GM12878 (cell line): ENCODE measurements around the gene YBEY.

ENCODE experiments used
- ATF7 ChIP-seq: fragments of 450-650 bp; IDR thresholded peaks from 2 replicates; pipeline ENCODE4 v1.6.1; 2016; ENCODE audit warnings: low read depth, mild to moderate bottlenecking
- CBX5 ChIP-seq: sonication (generic); IDR thresholded peaks from 2 replicates; pipeline ENCODE4 v1.6.1; 2016; ENCODE audit warnings: low read depth, moderate library complexity, mild to moderate bottlenecking, inconsistent platforms
- CEBPB ChIP-seq, 2 experiments: fragments of 150-350 bp in 1 of 2; IDR thresholded peaks; 2 replicates each; pipeline ENCODE4 v1.6.1; 2012 to 2014; ENCODE audit warnings: low read depth in 2 of 2, low read length in 2 of 2, borderline replicate concordance in 1 of 2, inconsistent platforms in 1 of 2
- CHD2 ChIP-seq: IDR thresholded peaks from 2 replicates; pipeline ENCODE4 v1.6.1; 2011; ENCODE audit warnings: low read depth, low read length, improper control_type of control experiment, borderline replicate concordance
- CTCF ChIP-seq, 3 experiments: IDR thresholded peaks in 2 of 3; conservative IDR thresholded peaks in 1 of 3; 2 replicates each; pipeline ENCODE4 v1.5.1; 2011; ENCODE audit warnings: low read depth in 3 of 3, low read length in 3 of 3, mild to moderate bottlenecking in 3 of 3, control low read depth in 2 of 3, moderate library complexity in 2 of 3, inconsistent platforms in 1 of 3, mixed read lengths in 1 of 3; ENCODE audit not compliant: control insufficient read depth in 2 of 3, insufficient read depth in 1 of 3; ENCODE audit errors: extremely low read depth in 1 of 3
- EP300 ChIP-seq, 2 experiments: fragments of 150-350 bp in 1 of 2; IDR thresholded peaks; 2 replicates each; pipeline ENCODE4 v1.6.1; 2011 to 2012; ENCODE audit warnings: low read depth in 2 of 2, low read length in 2 of 2, borderline replicate concordance in 1 of 2, improper control_type of control experiment in 1 of 2, inconsistent platforms in 1 of 2; ENCODE audit not compliant: control insufficient read depth in 1 of 2
- JUND ChIP-seq: IDR thresholded peaks from 2 replicates; pipeline ENCODE4 v1.6.1; 2012; ENCODE audit warnings: low read depth, mild to moderate bottlenecking, low read length, improper control_type of control experiment, moderate library complexity
- SMC3 ChIP-seq: IDR thresholded peaks from 2 replicates; pipeline ENCODE4 v1.6.1; 2011; ENCODE audit warnings: low read length, improper control_type of control experiment, borderline replicate concordance
- SP1 ChIP-seq: IDR thresholded peaks from one replicate; pipeline ENCODE4 v1.6.1; 2011; ENCODE audit warnings: low read depth, low read length
- SREBF2 ChIP-seq: IDR thresholded peaks from 2 replicates; pipeline ENCODE4 v1.6.1; 2012; ENCODE audit warnings: mild to moderate bottlenecking, low read length
- TAF1 ChIP-seq: IDR thresholded peaks from 2 replicates; pipeline ENCODE4 v1.6.1; 2011; ENCODE audit warnings: mild to moderate bottlenecking, low read depth, low read length, borderline replicate concordance
- YY1 ChIP-seq: IDR thresholded peaks from 2 replicates; pipeline ENCODE4 v1.6.1; 2011; ENCODE audit warnings: low read depth, mild to moderate bottlenecking, low read length

GRCh38 chr21:46344219-46344915 lies 58.2 kb downstream of the YBEY start:
- TF ChIP-seq EP300 (IDR thresholded peaks at IDR 0.05; ENCODE audit: borderline replicate concordance in 1 of 2, control insufficient read depth in 1 of 2, low read depth in 2 of 2, low read length in 2 of 2), result no peak
- no peak for TF ChIP-seq CTCF (IDR thresholded peaks at IDR 0.05 in 2 of 3, conservative IDR thresholded peaks at IDR 0.05 in 1 of 3; ENCODE audit: control insufficient read depth in 2 of 3, extremely low read depth in 1 of 3, insufficient read depth in 1 of 3, low read depth in 3 of 3, low read length in 3 of 3)
- no peak for TF ChIP-seq ATF7
- TF ChIP-seq SP1, result no peak
- no peak for TF ChIP-seq CEBPB (IDR thresholded peaks at IDR 0.05; ENCODE audit: borderline replicate concordance in 1 of 2, low read depth in 2 of 2, low read length in 2 of 2)
- no peak for TF ChIP-seq SMC3
- no peak for TF ChIP-seq JUND
- TF ChIP-seq TAF1, result no peak
- no peak for TF ChIP-seq CHD2
- TF ChIP-seq SREBF2, result no peak
- TF ChIP-seq YY1, result no peak
- no peak for TF ChIP-seq CBX5
